T-helper 2 cell (primary cell): ENCODE data around the gene NSUN6.

Experiments
- DNase-seq, 5 experiments: peaks; one replicate each; pipeline versions ENCODE4 v3.0.0 to v3.0.0-alpha.2; 2012 to 2022

Gene NSUN6

GRCh38 chr10:18557960-18558359 lies 93.4 kb downstream of the NSUN6 start:
- DNase-seq = no peak

- DNase-seq = no peak
Measured at GRCh38 chr10:18556522-18557147, 94.8 kb downstream of the NSUN6 start.

DNA sequence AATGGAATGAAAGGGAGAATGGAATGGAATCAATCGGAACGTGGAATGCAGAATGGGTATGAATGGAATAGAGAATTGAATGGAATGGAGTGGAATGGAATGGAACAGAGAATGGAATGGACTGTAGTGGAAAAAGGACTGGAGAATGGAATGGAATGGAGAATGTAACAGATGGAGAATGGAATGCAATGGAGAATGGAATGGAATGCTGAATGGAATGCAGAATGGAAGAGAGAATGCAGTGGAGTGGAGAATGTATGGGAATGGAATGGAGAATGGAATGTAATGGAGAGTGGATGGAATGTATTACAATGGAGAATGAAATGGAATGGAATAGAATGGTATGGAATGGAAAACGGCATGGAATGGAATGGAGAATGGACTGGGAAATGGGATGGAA lies 96.9 kb downstream of the NSUN6 start:
- no peak for DNase-seq

DNA sequence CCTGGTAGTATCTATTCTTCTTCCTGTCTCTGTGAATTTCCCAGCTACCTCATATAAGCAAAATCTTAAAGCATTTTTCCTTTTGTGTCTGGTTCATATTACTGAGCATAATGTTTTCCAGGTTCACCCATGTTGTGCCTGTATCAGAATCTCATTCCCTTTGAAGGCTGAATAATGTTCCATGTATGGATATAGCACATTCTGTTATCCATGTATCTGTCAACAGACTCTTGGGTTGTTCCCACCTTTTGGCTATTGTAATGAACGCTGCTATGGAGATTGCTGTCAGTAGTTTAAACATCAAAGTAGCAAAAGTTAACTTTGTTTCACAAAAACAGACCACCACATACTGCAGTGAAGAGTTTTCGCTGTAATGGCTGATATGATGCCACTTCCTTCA lies 99.9 kb downstream of the NSUN6 start:
- no peak for DNase-seq

DNA sequence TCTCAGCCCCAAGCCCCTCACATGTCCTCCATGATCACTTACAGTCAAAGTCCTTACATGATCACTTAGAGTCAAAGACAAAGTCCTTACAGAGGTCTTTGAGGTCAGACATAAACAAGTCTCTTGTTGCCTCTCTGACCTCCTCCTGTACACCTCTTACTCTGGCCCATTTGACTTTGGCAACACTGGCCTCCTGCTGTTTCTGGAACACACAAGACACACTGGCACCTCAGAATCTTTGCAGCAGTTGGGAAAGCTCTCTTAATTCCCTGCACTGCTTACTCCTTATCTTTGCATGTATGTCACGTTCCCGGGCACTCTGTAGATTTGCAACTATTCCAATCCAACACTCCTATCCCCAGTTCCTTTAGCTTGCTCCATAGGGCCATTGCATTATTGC lies 102.3 kb downstream of the NSUN6 start:
- no peak for DNase-seq

- DNase-seq = peak in 1 of 5 experiments; percentile 11
Measured at GRCh38 chr10:18545621-18546305, 105.6 kb downstream of the NSUN6 start.

- DNase-seq = no peak
Measured at GRCh38 chr10:18542832-18543231, 108.6 kb downstream of the NSUN6 start.

DNA sequence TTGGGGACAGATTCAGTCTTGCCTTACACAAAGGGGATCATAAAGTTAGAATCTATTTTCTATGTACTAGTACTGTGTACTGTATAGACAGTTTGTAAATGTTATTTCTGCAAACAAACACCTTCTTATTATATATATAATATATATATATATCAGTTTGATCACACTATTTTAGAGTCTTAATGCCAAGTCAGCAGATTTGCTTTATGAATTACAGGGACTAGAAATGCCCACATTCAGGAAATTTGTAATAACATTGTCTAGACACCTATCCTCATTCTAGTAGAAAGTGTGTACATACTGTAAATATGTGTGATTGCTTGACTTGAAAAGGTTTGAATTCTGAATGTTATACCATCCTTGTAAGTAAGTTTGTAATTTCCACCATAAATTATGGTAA lies 111.2 kb downstream of the NSUN6 start:
- no peak for DNase-seq

GRCh38 chr10:18539335-18539734 lies 112.1 kb downstream of the NSUN6 start:
- no peak for DNase-seq

- no peak for DNase-seq
Measured at GRCh38 chr10:18533896-18534295, 117.5 kb downstream of the NSUN6 start.

DNA sequence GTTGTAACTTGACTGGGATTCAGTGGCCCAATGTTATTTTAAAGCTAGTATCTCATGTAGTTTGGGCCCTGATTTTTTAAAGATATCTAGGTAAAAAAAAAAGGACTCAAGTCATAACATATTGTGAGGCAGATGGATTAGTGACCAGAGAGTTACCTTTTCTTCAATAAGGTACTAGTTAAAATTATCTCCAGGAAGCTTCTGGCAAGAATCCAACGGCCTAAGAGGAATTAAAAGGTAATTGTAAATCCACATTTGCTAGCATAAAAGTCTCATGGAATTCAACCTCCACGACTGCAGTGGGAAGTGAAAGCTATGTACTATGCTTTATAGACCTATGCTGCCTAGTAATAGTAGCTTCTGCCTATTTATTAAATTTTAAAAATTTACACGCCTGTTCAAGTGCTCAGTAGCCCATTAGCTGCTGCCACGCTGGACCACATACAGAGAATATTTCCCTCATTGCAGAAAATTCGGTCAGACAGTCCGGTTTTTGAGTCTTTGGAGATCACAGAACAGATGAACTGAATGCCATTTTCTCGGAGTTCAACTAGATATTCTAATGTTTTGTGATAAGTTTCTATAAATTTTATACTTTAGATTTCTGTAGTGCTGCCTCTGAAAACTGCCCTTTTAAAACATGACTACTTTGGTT lies 118.4 kb downstream of the NSUN6 start:
- no peak for DNase-seq

DNA sequence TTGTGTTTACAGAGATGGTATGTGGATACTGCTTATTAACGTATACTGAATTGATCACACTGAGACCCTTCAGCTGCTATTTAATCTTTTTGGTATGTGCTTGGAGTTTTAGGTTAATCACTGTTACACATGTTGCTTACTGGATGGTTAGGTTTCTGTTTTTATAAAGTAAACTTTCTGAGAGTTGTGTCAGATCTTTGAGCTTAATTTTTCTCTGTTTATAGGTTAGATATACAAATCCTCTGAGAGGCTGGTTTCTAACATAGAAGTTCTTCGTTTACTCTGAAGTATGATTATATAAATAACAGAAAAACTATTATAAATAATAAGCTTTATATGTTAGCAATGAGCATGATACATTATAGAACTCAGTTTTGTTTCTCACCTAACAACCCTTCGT lies 123.1 kb downstream of the NSUN6 start:
- DNase-seq = no peak

- no peak for DNase-seq
Measured at GRCh38 chr10:18527687-18528086, 123.7 kb downstream of the NSUN6 start.

DNA sequence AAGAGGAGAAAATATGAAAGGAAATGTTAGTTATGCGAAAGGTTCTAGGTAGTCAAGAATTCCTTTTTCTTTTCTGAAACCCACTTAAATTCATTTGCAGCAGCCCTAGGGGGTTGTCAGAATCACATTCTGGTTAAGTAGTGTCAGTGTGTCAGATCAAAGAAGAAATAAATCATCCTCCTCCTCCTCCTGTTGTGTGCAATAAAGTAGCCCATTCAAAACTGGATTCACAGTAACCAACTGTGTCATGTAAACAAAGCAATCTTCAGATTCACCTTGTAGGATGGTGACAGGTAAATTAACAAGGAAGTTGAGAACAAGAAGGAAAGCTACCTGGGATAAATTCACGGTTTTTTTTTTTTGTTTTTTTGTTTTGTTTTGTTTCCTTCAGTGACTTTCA lies 127.5 kb downstream of the NSUN6 start:
- no peak for DNase-seq

DNA sequence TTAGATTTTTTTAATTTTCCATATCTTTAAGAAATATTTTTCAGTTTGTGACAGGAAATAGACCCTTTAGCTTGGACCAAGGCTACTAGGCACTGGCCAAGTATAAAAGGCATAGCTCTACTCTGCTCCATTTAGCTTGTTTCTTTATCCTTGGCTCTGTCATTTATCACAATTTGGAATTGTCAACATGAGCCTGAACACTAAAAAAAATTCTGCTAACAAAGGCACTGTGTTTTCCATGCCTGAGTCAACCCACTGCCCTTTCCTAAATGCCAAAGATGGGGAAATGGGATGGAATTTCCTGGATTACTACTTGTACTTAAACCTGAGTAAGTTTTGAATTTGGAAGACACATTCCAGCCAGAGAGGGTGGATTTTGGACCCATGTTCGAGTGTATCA lies 128.4 kb downstream of the NSUN6 start:
- no peak for DNase-seq

DNA sequence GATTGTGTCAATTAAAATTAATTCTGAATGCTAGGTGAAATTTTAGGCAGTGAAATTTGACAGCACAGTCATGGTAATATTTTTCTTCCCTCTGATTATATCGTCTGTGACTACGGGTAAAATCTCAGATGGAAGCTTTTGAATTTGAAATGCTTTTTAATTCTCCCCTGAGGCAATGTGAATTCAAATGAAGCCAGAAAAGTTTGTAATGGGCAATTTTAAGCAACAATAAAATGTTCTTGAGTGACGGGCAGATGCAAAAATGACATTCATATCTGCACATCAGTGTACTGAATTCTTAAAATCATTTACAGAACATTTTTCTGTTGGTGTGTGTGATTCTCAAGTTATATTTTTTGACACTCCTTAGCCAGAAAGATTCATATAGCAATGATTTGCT lies 134.5 kb downstream of the NSUN6 start:
- DNase-seq = no peak

GRCh38 chr10:18514537-18514936 lies 136.8 kb downstream of the NSUN6 start:
- DNase-seq = no peak

DNA sequence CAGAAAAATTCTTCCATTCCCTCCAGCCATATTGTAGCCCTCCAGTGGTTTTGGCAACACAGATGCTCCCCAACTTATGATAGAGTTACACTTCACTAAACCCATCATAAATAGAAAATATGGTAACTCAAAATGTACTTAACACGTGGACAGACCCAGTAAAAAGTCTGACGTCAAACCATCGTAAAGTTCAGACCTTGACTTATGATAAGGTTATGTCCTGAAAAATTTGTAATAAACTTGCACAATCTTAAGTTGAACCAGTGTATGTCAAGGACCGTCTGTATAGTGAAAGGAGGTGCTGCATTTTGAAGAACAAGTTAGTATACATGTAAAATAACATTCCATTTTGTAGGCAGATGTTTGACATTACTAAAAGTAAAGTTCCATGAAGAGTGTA lies 142.8 kb downstream of the NSUN6 start:
- DNase-seq = no peak

- DNase-seq = peak in 1 of 5 experiments; percentile 6
Measured at GRCh38 chr10:18505456-18506118, 145.8 kb downstream of the NSUN6 start.

DNA sequence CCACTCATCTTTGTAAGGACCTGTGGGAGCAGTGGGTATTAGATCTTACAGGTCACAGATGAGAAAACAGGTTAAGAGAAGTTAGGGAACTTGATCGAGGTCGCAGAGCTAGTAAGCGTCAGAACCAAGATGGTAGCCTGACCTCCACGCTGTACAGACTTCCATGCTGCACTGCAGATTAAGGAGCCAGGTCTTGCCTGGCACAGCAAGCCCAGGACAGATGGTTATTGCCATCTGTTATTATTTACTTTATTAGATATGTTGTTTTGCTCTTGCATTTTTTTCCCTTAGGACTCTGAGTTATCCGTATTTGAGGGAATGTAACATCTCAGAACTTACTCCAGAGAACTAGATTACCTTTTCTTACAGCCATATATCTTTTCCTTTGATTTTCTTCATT lies 147.2 kb downstream of the NSUN6 start:
- DNase-seq = no peak

GRCh38 chr10:18501629-18502028 lies 149.8 kb downstream of the NSUN6 start:
- DNase-seq = peak in 1 of 5 experiments; percentile 44

DNA sequence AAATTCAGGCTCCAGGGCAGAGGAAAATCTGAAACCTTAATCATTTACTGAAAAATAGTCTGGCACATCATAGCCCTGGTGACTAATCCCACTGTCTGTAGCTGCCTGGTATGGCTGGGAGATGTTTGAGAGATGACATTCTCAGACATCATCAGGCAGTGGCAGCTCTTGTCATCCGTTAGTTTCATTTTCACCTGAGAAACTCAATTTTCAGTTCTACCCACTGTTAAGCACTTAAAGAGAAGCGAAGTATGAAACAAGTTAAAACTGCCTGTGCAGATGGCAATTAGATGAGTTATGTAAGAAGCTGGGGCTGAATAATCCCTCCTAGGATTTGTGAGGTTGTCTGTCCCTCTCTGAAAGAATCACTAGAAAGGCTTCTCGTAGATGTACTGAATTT lies 150.2 kb downstream of the NSUN6 start:
- DNase-seq = peak in 1 of 5 experiments; percentile 77

GRCh38 chr10:18500576-18500975 lies 150.8 kb downstream of the NSUN6 start:
- no peak for DNase-seq

GRCh38 chr10:18498998-18499397 lies 152.4 kb downstream of the NSUN6 start:
- DNase-seq = no peak
